Measurements from ENCODE around the gene NFKB1. TPM values are rescaled to one million over a fixed set of nuclear protein-coding genes. Genes with fewer than 3 reads are reported as not detected.

NFKB1 gene
- total RNA-seq (2022) (31.3 and 35.6 TPM in 2 replicates), Bru-seq, nascent RNA (percentile 85 among the genes with signal in this experiment), BruChase-seq, experiment 1, labeled RNA remaining after a 6-hour chase (percentile 63 among the genes with signal in this experiment), BruChase-seq, experiment 2, labeled RNA remaining after a 2-hour chase (percentile 64 among the genes with signal in this experiment)
- long read RNA-seq, full-length matches to known transcripts = 17 of 33 reads
- long read RNA-seq, partial matches to known transcripts = 5 of 33 reads
- long read RNA-seq, other reads (novel, unspliced or antisense) = 11 of 33 reads

- no peaks in the 10 kb centered on the region for H3K27me3 Mint-ChIP-seq (ENCODE audit: unreplicated experiment)
- peak within 1 kb of the TSS; percentile 70 for H3K27ac Mint-ChIP-seq (ENCODE audit: unreplicated experiment)
- intact Hi-C loops (cut with micrococcal nuclease; ENCODE audit: unreplicated experiment) = no loop called here
- peaks cover 12% of the 10 kb centered on the region for H3K4me1 Mint-ChIP-seq (ENCODE audit: low read depth, unreplicated experiment)
- BruUV-seq (replicated peaks) = no TSS peak
- H3K36me3 Mint-ChIP-seq (ENCODE audit: insufficient read depth, unreplicated experiment) = peaks cover 31% of the 10 kb centered on the region
- peaks cover 2% of the 10 kb centered on the region for H3K9me3 Mint-ChIP-seq (ENCODE audit: low read depth, unreplicated experiment)
- peak; percentile 54 for DNase-seq
- peak within 1 kb of the TSS; percentile 89 for H3K4me3 Mint-ChIP-seq (ENCODE audit: low read depth, unreplicated experiment)
- CTCF ChIA-PET = no interaction called here
- no peak for TF ChIP-seq CTCF (IDR thresholded peaks at IDR 0.05; ENCODE audit: unreplicated experiment)
These were observed at the start of gene NFKB1 for GRCh38 chr4:102500696-102501446. Gene NFKB1 (plus strand): TSS chr4:102501359. CDS start chr4:102525519, 24,160 bp downstream.

- CTCF ChIA-PET = no interaction called here
- Mint-ChIP-seq H3K9me3 (ENCODE audit: low read depth, unreplicated experiment) (no peaks in the 10 kb centered on the region), H3K27me3 (ENCODE audit: unreplicated experiment) (peaks cover 9% of the 10 kb centered on the region), H3K4me1 (ENCODE audit: low read depth, unreplicated experiment) (no peaks in the 10 kb centered on the region), H3K4me3 (ENCODE audit: low read depth, unreplicated experiment) (no peak overlapping the region), H3K36me3 (ENCODE audit: insufficient read depth, unreplicated experiment) (no peaks in the 10 kb centered on the region), H3K27ac (ENCODE audit: unreplicated experiment) (no peak overlapping the region)
- intact Hi-C loops (cut with micrococcal nuclease; ENCODE audit: unreplicated experiment) = no loop called here
- DNase-seq = no peak
- no TSS peak for BruUV-seq (replicated peaks)
- no peak for TF ChIP-seq CTCF (IDR thresholded peaks at IDR 0.05; ENCODE audit: unreplicated experiment)
These were observed 48.3 kb upstream of the NFKB1 start for GRCh38 chr4:102452854-102453253.

- no peak for TF ChIP-seq CTCF (IDR thresholded peaks at IDR 0.05; ENCODE audit: unreplicated experiment)
- intact Hi-C loops (cut with micrococcal nuclease; ENCODE audit: unreplicated experiment) = no loop called here
- no TSS peak for BruUV-seq (replicated peaks)
- no peak overlapping the region for H3K27ac Mint-ChIP-seq (ENCODE audit: unreplicated experiment)
- no peak overlapping the region for H3K4me3 Mint-ChIP-seq (ENCODE audit: low read depth, unreplicated experiment)
- peaks cover 9% of the 10 kb centered on the region for H3K27me3 Mint-ChIP-seq (ENCODE audit: unreplicated experiment)
- DNase-seq = no peak
- H3K4me1 Mint-ChIP-seq (ENCODE audit: low read depth, unreplicated experiment) = no peaks in the 10 kb centered on the region
- CTCF ChIA-PET = no interaction called here
- no peaks in the 10 kb centered on the region for H3K9me3 Mint-ChIP-seq (ENCODE audit: low read depth, unreplicated experiment)
- no peaks in the 10 kb centered on the region for H3K36me3 Mint-ChIP-seq (ENCODE audit: insufficient read depth, unreplicated experiment)
These were observed 47.3 kb upstream of the NFKB1 start for GRCh38 chr4:102453827-102454226.

- BruUV-seq (replicated peaks) = no TSS peak
- H3K4me1 Mint-ChIP-seq (ENCODE audit: low read depth, unreplicated experiment) = no peaks in the 10 kb centered on the region
- H3K36me3 Mint-ChIP-seq (ENCODE audit: insufficient read depth, unreplicated experiment) = no peaks in the 10 kb centered on the region
- no peaks in the 10 kb centered on the region for H3K9me3 Mint-ChIP-seq (ENCODE audit: low read depth, unreplicated experiment)
- intact Hi-C loops (cut with micrococcal nuclease; ENCODE audit: unreplicated experiment) = no loop called here
- no peak overlapping the region for H3K4me3 Mint-ChIP-seq (ENCODE audit: low read depth, unreplicated experiment)
- CTCF ChIA-PET = no interaction called here
- no peak for DNase-seq
- no peak overlapping the region for H3K27ac Mint-ChIP-seq (ENCODE audit: unreplicated experiment)
- peaks cover 9% of the 10 kb centered on the region for H3K27me3 Mint-ChIP-seq (ENCODE audit: unreplicated experiment)
- TF ChIP-seq CTCF (IDR thresholded peaks at IDR 0.05; ENCODE audit: unreplicated experiment) = no peak
These were observed 46.9 kb upstream of the NFKB1 start for GRCh38 chr4:102454268-102454667.
